ENCODE data around the gene SEC14L3. TPM values are rescaled to one million over a fixed set of nuclear protein-coding genes. Genes with fewer than 3 reads are reported as not detected.

SEC14L3 gene
- polyA plus RNA-seq, 1 of the 3 experiments (the other 2 are of a cell fraction), result not detected

DNA sequence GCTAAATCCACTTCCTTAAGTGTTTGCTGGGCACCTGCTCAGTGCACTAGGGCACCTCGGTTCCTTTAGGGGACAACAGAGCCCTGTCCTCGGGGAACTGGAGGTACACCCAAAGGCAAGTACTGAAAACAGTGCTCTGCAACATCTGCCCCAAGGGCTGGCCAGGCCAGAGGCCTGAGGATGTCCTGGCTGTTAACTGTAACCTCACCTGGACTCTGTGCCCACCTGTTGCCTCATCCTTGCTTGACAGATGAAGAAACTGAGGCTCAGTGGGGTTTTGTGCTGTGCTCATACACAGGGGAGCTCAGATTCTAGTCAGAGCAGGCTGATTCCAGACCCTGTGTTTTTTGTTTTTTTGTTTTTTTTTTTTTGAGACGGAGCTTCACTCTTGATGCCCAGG lies 31.1 kb upstream of the SEC14L3 start:
- Histone ChIP-seq H3K27ac (ENCODE audit: low read depth in 2 of 2, low read length in 1 of 2) (no peak overlapping the region), H3K9ac (no peak overlapping the region), H3K4me2 (no peak overlapping the region), H3F3A (replicated peaks; ENCODE audit: insufficient read depth) (no peaks in the 10 kb centered on the region), H3K9me2 (no peaks in the 10 kb centered on the region), H3K4me1 (ENCODE audit: control insufficient read depth in 1 of 2, insufficient read depth in 2 of 2, low read depth in 1 of 2, low read length in 1 of 2) (peaks cover 0 to 3% of the 10 kb centered on the region in 2 experiments; a peak in 1 of 4 replicates), H2AFZ (ENCODE audit: low read depth) (no peak overlapping the region), H3K79me2 (ENCODE audit: insufficient read depth) (no peaks in the 10 kb centered on the region), H3K36me3 (replicated peaks in 1 of 2; ENCODE audit: control insufficient read depth in 1 of 2, insufficient read depth in 2 of 2, low read length in 1 of 2) (no peaks in the 10 kb centered on the region), H3K9me3 (no peaks in the 10 kb centered on the region), H3K4me3 (ENCODE audit: low read depth in 2 of 2, low read length in 1 of 2) (no peak overlapping the region), H4K20me1 (ENCODE audit: insufficient read depth) (no peaks in the 10 kb centered on the region), H3K27me3 (ENCODE audit: insufficient read depth) (no peaks in the 10 kb centered on the region; the same call in 1 of the 2 replicates)
- CTCF ChIA-PET, result no interaction called here
- POLR2A ChIA-PET, result no interaction called here
- WGBS (ENCODE audit: low lambda C conversion rate), result 62% methylated on average over 3 of the region's 3 CpGs
- no peak for DNase-seq
- TF ChIP-seq, protein P1, sequence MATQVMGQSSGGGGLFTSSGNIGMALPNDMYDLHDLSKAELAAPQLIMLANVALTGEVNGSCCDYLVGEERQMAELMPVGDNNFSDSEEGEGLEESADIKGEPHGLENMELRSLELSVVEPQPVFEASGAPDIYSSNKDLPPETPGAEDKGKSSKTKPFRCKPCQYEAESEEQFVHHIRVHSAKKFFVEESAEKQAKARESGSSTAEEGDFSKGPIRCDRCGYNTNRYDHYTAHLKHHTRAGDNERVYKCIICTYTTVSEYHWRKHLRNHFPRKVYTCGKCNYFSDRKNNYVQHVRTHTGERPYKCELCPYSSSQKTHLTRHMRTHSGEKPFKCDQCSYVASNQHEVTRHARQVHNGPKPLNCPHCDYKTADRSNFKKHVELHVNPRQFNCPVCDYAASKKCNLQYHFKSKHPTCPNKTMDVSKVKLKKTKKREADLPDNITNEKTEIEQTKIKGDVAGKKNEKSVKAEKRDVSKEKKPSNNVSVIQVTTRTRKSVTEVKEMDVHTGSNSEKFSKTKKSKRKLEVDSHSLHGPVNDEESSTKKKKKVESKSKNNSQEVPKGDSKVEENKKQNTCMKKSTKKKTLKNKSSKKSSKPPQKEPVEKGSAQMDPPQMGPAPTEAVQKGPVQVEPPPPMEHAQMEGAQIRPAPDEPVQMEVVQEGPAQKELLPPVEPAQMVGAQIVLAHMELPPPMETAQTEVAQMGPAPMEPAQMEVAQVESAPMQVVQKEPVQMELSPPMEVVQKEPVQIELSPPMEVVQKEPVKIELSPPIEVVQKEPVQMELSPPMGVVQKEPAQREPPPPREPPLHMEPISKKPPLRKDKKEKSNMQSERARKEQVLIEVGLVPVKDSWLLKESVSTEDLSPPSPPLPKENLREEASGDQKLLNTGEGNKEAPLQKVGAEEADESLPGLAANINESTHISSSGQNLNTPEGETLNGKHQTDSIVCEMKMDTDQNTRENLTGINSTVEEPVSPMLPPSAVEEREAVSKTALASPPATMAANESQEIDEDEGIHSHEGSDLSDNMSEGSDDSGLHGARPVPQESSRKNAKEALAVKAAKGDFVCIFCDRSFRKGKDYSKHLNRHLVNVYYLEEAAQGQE (IDR thresholded peaks at IDR 0.05; ENCODE audit: low read depth, low read length), result no peak
- no peak for TF ChIP-seq RCOR1 (IDR thresholded peaks at IDR 0.05; ENCODE audit: low read length)
- TF ChIP-seq, protein P2, sequence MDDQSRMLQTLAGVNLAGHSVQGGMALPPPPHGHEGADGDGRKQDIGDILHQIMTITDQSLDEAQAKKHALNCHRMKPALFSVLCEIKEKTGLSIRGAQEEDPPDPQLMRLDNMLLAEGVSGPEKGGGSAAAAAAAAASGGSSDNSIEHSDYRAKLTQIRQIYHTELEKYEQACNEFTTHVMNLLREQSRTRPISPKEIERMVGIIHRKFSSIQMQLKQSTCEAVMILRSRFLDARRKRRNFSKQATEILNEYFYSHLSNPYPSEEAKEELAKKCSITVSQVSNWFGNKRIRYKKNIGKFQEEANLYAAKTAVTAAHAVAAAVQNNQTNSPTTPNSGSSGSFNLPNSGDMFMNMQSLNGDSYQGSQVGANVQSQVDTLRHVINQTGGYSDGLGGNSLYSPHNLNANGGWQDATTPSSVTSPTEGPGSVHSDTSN (IDR thresholded peaks at IDR 0.05), result no peak
- TF ChIP-seq NRF1 (IDR thresholded peaks at IDR 0.05; ENCODE audit: low read depth, low read length), result no peak
- TF ChIP-seq TAF1 (IDR thresholded peaks at IDR 0.05; ENCODE audit: borderline replicate concordance, low read depth, low read length), result no peak
- TF ChIP-seq MEF2A (IDR thresholded peaks at IDR 0.05; ENCODE audit: borderline replicate concordance, low read depth), result no peak
- no peak for TF ChIP-seq EZH2phosphoT487 (IDR thresholded peaks at IDR 0.05; ENCODE audit: borderline replicate concordance, low read depth)
- no peak for TF ChIP-seq SIN3A (IDR thresholded peaks at IDR 0.05; ENCODE audit: borderline replicate concordance, low read depth, low read length)
- no peak for TF ChIP-seq FOXM1 (IDR thresholded peaks at IDR 0.05; ENCODE audit: low read depth)
- TF ChIP-seq, protein P3, sequence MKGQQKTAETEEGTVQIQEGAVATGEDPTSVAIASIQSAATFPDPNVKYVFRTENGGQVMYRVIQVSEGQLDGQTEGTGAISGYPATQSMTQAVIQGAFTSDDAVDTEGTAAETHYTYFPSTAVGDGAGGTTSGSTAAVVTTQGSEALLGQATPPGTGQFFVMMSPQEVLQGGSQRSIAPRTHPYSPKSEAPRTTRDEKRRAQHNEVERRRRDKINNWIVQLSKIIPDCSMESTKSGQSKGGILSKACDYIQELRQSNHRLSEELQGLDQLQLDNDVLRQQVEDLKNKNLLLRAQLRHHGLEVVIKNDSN (IDR thresholded peaks at IDR 0.05; ENCODE audit: borderline replicate concordance, low read depth), result no peak
- TF ChIP-seq GATA2 (CRISPR knock-in tag; IDR thresholded peaks at IDR 0.05), result no peak
- TF ChIP-seq RXRA (IDR thresholded peaks at IDR 0.05; ENCODE audit: borderline replicate concordance, low read depth), result no peak
- TF ChIP-seq, protein P4, sequence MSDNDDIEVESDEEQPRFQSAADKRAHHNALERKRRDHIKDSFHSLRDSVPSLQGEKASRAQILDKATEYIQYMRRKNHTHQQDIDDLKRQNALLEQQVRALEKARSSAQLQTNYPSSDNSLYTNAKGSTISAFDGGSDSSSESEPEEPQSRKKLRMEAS (IDR thresholded peaks at IDR 0.05; ENCODE audit: low read depth), result no peak
- TF ChIP-seq CHD2 (IDR thresholded peaks at IDR 0.05; ENCODE audit: low read length, partially characterized antibody), result no peak
- TF ChIP-seq GABPA (IDR thresholded peaks at IDR 0.05; ENCODE audit: low read depth), result no peak

Data from SK-N-SH (cell line).